Amniotic epithelial cell (primary cell): Measurements from ENCODE around the gene RHBDL2.
"Not testable (repeated sequence)": the region's sequence is repeated elsewhere in the genome, so short reads cannot be mapped to it uniquely, and the experiment has no call there.

Source experiments
- DNase-seq: peaks from one replicate; pipeline ENCODE4 v3.0.0-alpha.2; 2010; ENCODE audit warnings: low read depth

RHBDL2 gene

DNA sequence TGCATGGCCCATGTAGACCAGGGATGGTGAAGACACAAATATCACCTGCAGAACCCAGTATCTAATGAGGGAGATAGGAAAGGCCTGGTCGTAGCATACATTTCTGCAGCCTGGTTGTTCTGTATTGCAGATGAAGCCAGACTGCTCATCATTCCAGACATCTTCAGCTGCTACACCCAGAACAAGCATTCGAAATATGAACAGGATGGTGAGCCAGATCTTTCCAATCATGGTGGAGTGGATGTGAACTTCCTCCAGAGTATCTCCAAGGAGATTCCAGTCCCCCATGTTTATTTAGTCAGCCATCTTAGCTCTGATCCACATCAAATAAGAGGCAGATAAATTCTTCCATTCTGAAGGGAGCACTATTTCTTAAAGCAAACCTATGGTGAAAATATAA lies 65.8 kb downstream of the RHBDL2 start:
- DNase-seq, result no peak

DNA sequence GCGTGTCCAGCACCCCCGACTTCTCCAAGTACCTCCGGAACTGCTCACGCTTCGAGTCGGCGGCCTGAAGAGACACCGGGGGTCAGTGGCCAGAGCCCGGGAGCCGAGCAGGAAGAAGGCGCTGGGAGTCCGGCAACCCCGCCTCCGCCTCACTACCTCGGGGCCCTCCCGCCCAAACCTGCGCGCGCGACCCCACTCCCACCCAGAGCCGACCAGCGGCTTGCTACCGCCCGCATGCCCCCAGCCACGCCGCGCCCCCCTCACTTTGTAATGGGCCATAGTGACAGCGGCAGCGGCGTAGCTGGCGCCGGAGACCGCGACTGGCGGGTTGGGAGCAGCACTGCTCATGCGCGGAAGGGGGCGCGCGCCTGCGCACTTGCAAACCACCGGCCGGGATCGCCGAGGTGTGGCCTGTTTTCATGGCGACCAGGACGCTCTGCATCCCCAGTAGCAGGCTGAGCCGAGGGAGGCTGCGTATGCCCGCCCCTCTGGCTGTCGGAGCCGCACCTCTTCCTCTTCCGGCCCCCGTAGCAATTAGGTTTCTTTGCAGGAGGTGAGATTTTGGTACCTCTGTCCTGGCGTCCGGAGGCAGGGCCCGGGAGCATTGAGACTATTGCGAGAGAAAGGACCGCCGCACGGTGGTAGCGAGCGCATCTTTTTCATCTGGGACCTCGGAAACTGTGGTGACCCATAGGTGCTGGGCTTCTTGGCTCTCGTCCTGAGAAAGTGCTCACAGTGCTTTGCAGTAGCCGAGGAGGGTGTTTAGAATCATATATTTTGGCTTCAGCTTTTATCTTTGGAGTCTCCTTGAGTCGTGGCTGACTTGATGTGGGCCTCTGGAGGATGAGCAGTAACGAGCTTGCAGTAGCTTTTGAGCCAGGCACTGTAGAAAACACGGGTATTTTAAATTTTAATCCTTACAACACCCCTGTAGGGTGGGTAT lies 68.3 kb downstream of the RHBDL2 start, which contains the start of gene MYCBP:
Gene MYCBP, minus strand, starts transcription at position 322 of the 943 bp plus-strand sequence. Its CDS starts 43 bp downstream, at position 279.
- DNase-seq, result peak; percentile 88

DNA sequence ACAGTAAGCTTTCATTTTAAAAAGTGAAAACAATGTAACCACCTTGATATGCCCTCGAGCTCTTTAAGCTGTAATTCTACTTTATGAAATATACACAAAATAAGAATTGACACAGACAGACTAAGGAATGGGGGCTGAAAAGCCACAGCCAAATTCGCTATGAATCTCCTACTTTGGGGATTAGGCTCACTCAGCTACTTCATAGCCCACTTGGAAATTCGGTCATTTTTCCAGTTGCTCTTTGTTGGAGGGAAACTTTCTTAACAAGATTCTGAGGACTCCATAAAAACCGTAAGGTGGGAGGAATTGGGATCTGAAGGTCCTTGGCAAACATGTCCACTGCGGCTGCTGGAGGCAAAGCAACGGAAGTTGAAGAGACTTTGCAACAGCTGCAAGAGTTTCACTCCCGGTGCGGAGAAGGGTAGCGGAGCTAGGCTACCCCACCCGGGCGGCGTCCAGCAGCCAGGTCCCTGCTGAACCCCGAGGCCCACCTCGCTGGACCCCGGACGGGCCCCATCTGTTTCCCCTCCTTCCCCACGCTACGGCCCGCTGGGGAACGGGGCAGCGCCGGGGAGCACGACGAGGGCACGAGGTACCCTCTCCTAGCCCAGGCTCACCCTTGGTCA lies 69.1 kb downstream of the RHBDL2 start:
- DNase-seq, result peak; percentile 11

DNA sequence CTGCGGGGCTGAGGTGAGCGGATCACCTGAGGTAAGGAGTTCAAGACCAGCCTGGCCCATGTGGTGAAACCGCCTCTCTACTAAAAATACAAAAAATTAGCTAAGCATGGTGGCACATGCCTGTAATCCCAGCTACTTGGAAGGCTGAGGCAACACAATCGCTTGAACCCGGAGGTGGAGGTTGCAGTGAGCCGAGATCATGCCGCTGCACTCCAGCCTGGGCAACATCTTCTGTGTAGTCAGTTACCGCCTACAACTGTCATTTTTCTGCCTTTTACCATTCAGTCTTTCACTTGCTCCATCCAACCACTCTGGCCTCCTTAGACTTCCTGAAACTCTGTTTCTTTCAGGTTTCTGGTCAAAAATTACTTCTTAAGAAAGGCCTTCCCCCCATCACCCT lies 70.6 kb downstream of the RHBDL2 start:
- DNase-seq, result no peak

DNA sequence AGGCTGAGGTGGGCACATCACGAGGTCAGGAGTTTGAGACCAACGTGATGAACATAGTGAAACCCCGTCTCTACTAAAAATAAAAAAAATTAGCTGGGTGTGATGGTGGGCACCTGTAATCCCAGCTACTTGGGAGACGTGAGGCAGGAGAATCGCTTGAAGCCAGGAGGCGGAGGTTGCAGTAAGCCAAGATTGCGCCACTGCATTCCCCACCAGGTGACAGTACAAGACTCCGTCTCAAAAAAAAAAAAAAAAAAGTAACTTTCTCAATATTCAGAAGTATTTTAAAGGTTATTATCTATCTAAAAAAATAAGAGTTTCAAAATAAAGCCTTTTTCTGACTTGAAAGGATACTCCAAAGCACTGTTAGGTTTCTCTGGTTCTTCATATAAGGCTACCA lies 74.4 kb downstream of the RHBDL2 start:
- DNase-seq, result peak; percentile 24

DNA sequence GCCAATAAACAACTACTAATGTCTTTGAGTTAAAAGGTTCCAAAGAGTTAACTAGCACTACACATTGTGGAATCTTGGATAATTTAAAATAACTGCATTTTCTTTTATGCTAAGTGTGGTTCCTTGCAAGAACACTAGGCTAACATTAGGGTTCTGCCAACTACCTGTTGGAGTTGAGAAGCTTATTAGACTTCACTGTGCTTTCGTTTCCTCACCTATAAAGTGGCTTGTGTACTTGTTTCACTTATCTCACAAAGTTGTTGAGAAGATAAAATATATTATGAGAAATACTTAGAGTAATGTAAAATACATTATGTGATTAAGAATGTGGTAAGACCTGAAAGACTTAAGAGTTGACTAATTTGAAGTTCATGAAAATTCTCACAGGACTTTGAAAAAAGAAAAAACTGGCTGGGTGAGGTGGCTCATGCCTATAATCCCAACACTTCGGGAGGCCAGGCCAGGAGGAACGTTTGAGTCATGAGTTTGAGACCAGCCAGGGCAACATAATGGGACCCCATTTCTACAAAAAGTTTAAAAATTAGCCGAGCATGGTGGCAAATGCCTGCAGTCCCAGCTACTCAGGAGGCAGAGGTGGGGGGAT lies 76.4 kb downstream of the RHBDL2 start:
- DNase-seq, result peak; percentile 25

DNA sequence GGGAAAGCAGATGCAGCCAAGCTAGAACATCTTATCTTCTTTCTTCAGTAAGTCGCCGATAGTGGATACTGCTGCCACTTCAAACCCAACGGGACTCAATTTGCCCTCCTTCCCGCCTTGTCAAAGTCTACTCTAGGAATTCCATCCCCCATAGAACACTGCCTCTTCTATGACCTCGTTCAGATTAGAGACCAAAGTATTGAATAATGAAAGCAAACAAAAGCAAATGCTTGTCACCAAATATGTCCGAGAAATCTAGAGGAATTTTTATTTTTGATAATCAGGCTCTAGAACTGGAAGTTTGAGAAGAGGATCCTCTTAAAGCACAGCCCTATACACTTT lies 81.2 kb downstream of the RHBDL2 start:
- DNase-seq, result peak; percentile 7

DNA sequence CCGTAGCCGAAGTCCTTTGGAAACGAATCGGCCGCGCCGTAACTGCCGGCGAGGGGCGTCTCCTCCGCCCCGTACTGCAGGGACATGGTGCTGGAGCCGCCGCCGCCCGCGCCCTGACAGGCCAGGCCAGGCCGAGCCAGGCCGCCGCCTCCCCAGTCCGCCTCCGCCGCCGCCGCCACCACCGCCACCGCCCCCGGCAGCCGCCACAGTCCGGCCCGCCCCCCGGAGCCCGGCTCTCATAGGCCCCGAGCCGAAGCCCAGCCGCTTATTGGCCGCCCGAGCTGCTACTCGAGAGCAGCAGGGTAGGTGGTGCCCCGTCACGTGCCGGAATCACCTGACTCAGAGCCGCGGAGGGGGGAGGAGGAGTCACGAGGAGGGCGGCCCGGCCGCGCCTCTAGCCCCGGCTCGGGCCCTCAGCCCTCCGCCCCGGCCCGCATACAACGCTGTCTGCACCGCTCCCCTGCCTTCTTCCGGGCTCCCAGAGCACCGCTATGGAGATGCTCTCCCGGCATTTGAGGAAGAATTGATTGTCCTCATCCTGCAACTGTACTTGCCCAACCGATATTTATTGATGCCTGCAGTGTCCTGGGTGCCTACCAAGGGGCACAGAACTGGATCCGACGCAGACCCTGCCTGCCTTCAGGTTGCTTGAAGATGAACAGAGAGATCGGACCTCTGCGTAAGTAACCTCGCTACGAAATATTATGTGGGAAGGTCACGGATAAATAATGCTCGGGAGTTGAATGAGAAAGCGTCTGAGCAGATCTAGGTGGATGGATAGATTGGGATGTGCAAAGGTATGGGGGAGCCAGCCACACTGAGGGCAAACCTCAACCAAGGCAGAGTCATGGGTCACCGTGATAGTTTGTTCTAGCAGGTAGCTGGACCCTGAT lies 81.8 kb downstream of the RHBDL2 start, which contains the start of gene RRAGC:
Gene RRAGC, minus strand, starts transcription at position 212 of the 893 bp plus-strand sequence. Its CDS starts 126 bp downstream, at position 86.
- DNase-seq, result peak; percentile 95

DNA sequence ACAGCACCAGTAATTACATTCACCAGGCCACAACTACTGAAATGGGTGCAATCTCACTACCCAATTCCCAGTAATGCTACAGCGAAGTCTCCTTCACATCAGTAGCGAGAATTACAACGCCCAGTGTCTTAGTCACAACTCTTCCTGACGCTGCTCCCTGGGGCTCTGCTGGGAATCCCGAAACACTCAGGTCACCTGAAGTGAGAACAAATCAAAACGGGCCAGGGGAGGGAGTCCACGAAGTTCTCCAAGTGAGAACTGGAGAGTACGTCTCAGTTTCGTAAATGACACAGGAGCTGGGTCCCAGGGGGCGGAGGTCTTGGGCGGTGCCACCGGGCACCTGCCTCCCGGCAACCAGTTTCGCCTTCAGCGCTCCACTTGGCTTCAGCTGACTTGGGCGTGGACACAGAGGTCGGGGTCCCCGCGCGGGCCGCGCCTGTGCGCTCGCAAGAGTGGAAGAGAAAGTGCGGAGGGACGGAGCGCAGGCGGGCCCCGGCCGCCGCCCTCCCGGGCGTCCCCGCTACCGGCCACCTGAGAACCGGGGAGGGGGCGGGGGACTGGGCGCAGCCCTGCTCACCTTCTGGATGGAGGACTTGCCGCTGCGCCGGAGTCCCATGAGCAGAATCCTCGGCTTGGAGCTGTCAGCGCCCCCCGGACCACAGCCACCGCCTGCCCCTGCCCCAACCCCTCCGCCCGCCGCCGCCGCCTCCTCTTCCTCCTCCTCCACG lies 82.6 kb downstream of the RHBDL2 start:
- peak; percentile 54 for DNase-seq

DNA sequence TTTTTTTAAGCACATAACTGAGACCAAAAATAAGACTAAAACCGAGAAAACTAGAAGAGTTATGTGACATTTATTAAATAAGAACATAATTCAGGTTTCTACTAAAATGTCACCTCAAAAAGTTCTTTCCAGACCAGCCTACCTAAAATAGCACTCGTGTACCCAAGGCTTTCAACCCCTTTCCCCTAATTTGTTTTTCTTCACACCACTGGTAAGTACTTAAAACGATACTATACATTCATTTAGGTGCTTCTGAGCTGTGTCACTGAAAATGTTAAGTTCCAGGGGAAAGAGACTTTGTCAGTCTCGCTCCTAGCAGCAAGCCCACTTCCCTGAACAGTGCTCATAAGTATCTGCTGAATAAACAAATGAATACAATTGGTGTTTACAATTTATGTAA lies 88.8 kb downstream of the RHBDL2 start:
- DNase-seq, result no peak

DNA sequence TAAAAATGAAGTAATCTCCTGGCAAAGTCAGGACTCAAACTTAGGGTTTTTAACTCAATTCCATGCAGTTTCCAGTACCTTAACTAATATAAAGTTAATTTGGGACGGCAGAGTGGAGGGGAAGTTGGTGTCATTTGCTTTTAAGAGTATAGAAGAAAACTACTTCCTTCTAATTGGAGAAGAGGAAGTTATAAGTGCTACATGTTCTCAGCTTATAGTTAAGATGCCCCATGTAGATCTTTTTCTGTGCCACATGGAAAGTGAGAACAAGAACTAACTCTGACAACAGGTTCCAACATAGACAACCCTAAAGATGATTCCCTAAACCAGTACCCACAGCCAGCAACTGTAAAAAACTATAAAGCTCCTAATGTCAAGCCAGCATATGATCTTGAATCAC lies 93.6 kb downstream of the RHBDL2 start:
- DNase-seq, result no peak

DNA sequence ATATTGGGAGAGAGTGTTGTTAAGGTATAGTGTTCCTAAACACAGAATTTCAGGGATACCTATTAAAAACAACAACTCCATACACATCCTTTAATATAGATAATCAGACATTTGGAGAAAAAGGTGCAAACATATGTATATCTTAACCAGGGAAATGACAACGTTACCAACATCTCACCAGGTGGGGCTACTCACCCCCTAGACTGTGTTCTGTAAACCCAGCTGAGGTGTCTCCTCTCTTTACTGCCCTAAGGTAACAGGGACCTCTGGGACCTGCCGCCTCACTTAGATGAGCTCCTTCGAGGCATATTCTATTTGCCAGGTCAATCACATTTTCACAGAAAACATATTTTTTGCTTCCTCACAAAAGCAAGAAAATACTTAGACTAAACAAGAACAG lies 95.4 kb downstream of the RHBDL2 start:
- DNase-seq, result no peak

DNA sequence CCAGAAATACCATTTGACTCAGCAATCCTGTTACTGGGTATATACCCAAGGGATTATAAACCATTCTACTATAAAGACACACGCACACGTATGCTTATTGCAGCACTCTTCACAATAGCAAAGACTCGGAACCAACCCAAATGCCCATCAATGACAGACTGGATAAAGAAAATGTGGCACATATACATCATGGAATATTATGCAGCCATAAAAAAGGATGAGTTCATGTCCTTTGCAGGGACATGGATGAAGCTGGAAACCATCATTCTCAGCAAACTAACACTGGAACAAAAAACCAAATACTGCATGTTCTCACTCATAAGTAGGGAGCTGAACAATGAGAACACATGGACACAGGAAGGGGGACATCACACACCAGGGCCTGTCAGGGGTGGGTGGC lies 96.5 kb downstream of the RHBDL2 start:
- DNase-seq, result not testable (repeated sequence)

DNA sequence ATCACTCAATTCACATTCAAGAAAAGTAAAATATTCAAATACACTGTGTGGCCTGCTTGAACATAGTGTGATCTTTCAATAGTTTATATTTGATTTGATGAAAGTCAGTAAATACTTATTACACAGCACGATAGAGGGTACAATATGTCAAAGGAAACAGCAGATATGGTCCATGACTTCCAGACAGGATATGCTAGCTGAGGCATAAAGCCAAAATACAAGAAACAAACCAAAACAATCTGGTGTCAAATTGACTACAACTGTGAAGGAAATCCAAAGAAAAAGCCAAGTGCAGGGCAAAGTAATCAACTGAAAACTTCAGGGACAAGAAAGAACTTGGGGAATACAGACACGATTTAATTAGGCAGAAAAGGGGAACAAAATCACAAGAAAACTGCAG lies 101.3 kb downstream of the RHBDL2 start:
- DNase-seq, result no peak

DNA sequence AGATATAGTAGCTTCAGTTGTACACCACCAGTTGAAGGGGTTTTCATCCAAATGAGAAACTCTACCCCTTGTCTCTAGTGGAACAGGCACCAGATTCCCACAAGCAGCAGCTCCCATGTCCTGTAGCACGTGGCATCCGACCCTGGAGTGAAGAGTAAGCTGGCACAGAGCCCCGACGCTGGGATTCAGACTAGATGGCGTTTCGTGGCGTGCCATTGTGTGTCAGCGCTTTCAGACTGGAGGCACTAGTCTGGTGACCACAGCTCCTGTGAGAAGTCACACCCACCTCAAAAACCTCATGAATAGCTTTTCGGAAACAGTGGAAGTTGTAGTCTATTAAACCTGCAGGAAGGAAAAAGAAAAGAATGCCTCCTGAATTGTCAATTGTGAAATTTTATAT lies 102.3 kb downstream of the RHBDL2 start:
- DNase-seq, result no peak

DNA sequence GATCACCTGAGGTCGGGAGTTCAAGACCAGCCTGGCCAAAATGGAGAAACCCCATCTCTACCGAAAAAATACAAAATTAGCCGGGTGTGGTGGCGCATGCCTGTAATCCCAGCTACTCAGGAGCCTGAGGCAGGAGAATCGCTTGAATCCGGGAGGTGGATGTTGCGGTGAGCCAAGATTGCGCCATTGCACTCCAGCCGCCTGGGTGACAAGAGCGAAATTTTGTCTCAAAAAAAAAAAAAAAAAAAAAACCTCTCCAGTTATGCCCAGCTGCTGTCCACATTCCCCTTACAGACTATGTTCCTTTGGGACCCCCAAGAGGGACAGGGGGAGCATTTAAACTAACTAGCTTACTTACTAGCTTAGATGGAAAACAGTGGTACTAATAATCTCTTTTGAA lies 105.3 kb downstream of the RHBDL2 start:
- not testable (repeated sequence) for DNase-seq
